ENCODE data around the gene IL7R.
"Not testable (repeated sequence)": the region's sequence is repeated elsewhere in the genome, so short reads cannot be mapped to it uniquely, and the experiment has no call there.

The IL7R gene

GRCh38 chr5:35833224-35833623, 23.5 kb upstream of the IL7R start:
- Mint-ChIP-seq H3K36me3 (ENCODE audit: low read depth) (no peaks in the 10 kb centered on the region), H3K27me3 (ENCODE audit: low read depth, poor library complexity) (no peaks in the 10 kb centered on the region), H3K4me1 (no peaks in the 10 kb centered on the region), H3K4me3 (no peak overlapping the region), H3K9me3 (no peaks in the 10 kb centered on the region), H3K27ac (no peak overlapping the region)
- DNase-seq: no peak
- TF ChIP-seq, protein P1, sequence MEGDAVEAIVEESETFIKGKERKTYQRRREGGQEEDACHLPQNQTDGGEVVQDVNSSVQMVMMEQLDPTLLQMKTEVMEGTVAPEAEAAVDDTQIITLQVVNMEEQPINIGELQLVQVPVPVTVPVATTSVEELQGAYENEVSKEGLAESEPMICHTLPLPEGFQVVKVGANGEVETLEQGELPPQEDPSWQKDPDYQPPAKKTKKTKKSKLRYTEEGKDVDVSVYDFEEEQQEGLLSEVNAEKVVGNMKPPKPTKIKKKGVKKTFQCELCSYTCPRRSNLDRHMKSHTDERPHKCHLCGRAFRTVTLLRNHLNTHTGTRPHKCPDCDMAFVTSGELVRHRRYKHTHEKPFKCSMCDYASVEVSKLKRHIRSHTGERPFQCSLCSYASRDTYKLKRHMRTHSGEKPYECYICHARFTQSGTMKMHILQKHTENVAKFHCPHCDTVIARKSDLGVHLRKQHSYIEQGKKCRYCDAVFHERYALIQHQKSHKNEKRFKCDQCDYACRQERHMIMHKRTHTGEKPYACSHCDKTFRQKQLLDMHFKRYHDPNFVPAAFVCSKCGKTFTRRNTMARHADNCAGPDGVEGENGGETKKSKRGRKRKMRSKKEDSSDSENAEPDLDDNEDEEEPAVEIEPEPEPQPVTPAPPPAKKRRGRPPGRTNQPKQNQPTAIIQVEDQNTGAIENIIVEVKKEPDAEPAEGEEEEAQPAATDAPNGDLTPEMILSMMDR (IDR thresholded peaks at IDR 0.05): no peak

DNA sequence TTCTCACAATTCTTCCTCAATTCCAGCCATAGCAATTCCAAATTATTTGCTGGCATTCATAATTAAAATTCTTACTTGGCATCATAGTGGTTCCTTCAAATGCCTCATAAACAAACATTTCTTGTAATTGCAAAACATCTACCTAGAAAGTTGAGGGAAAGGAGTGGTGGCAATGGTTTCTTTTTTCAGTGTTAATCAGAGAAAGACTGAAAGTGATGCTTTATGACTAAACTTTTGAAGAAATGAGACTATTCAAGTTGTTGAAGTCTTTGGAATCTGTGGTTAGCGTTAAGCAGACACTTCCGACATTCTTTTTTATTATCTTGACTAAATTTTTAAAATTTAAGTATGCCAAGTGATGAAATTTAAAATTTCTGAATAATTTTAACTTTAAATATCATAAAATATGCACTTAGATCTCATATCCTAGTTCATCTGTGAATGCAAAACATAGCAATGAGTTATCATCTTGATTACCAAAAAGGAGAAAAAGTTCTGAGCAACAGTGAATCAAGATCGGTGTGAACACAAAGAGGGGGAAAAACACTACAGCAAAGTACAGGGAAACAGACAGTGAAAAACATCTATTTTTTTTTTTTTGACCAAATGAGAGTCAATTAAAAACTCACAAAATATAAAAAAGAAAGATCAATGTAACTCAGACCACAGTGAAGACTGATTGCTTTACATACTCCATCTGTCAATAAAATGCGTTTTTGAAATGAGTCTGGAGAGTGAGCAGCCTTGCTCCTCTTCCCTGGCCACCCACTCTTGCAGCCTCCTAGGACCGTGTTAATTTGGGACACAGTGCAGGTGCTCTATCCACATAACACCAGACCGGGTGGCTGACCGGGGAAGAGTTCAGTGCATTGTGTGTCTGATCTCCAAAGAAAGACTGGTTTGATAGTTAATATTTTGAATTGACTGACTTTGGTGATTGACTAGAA, 20.6 kb upstream of the IL7R start:
- Mint-ChIP-seq H3K9me3 (no peaks in the 10 kb centered on the region), H3K27ac (no peak overlapping the region), H3K4me3 (no peak overlapping the region), H3K27me3 (ENCODE audit: low read depth, poor library complexity) (peaks cover 7% of the 10 kb centered on the region), H3K4me1 (no peaks in the 10 kb centered on the region), H3K36me3 (ENCODE audit: low read depth) (no peaks in the 10 kb centered on the region)
- no peak for DNase-seq
- TF ChIP-seq, protein P1 (IDR thresholded peaks at IDR 0.05): no peak

- H3K36me3 Mint-ChIP-seq (ENCODE audit: low read depth): no peaks in the 10 kb centered on the region
- H3K4me3 Mint-ChIP-seq: no peak overlapping the region
- peaks cover 7% of the 10 kb centered on the region for H3K27me3 Mint-ChIP-seq (ENCODE audit: low read depth, poor library complexity)
- H3K9me3 Mint-ChIP-seq: peaks cover 12% of the 10 kb centered on the region
- H3K27ac Mint-ChIP-seq: no peak overlapping the region
- no peak for DNase-seq
- TF ChIP-seq, protein P1 (IDR thresholded peaks at IDR 0.05): no peak
- no peaks in the 10 kb centered on the region for H3K4me1 Mint-ChIP-seq
These were observed 18.2 kb upstream of the IL7R start for GRCh38 chr5:35838370-35839042.

- no peaks in the 10 kb centered on the region for H3K4me1 Mint-ChIP-seq
- peaks cover 53% of the 10 kb centered on the region for H3K9me3 Mint-ChIP-seq
- no peak for DNase-seq
- no peak overlapping the region for H3K4me3 Mint-ChIP-seq
- H3K36me3 Mint-ChIP-seq (ENCODE audit: low read depth): no peaks in the 10 kb centered on the region
- TF ChIP-seq, protein P1 (IDR thresholded peaks at IDR 0.05): no peak
- H3K27ac Mint-ChIP-seq: no peak overlapping the region
- peaks cover 7% of the 10 kb centered on the region for H3K27me3 Mint-ChIP-seq (ENCODE audit: low read depth, poor library complexity)
These were observed 13.8 kb upstream of the IL7R start for GRCh38 chr5:35842856-35843255.

DNA sequence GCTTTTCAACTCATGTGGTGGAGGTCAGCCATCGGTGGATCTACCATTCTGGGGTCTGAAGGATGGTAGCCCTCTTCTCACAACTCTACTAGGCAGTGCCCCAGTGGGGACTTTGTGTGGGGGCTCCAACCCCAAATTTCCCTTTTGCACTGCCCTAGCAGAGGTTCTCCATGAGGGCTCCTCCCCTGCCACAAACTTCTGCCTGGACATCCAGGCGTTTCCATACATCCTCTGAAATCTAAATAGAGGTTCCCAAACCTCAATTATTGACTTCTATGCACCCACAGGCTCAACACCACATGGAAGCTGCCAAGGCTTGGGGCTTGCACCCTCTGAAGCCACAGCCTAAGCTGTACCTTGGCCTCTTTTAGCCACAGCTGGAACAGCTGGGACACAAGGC, 11.2 kb upstream of the IL7R start:
- DNase-seq; H3K4me3 Mint-ChIP-seq; H3K27ac Mint-ChIP-seq; H3K36me3 Mint-ChIP-seq (ENCODE audit: low read depth); H3K4me1 Mint-ChIP-seq; H3K27me3 Mint-ChIP-seq (ENCODE audit: low read depth, poor library complexity): not testable (repeated sequence)
- H3K9me3 Mint-ChIP-seq: peaks cover 53% of the 10 kb centered on the region

- TF ChIP-seq, protein P1 (IDR thresholded peaks at IDR 0.05): no peak
- Mint-ChIP-seq H3K4me3 (no peak overlapping the region), H3K9me3 (peaks cover 52% of the 10 kb centered on the region), H3K4me1 (no peaks in the 10 kb centered on the region), H3K27ac (no peak overlapping the region), H3K27me3 (ENCODE audit: low read depth, poor library complexity) (no peaks in the 10 kb centered on the region), H3K36me3 (ENCODE audit: low read depth) (no peaks in the 10 kb centered on the region)
- DNase-seq: no peak
These were observed 9.2 kb upstream of the IL7R start for GRCh38 chr5:35847491-35847890.
